GM18907 (cell line): ENCODE measurements around the gene MCM3.

Source experiments
- ATAC-seq: cut with Tn5 transposase; IDR thresholded peaks from one replicate; pipeline ENCODE4 v1.9.1; 2021; ENCODE audit warnings: mild to moderate bottlenecking, moderate library complexity; ENCODE audit not compliant: unreplicated experiment

The MCM3 gene

DNA sequence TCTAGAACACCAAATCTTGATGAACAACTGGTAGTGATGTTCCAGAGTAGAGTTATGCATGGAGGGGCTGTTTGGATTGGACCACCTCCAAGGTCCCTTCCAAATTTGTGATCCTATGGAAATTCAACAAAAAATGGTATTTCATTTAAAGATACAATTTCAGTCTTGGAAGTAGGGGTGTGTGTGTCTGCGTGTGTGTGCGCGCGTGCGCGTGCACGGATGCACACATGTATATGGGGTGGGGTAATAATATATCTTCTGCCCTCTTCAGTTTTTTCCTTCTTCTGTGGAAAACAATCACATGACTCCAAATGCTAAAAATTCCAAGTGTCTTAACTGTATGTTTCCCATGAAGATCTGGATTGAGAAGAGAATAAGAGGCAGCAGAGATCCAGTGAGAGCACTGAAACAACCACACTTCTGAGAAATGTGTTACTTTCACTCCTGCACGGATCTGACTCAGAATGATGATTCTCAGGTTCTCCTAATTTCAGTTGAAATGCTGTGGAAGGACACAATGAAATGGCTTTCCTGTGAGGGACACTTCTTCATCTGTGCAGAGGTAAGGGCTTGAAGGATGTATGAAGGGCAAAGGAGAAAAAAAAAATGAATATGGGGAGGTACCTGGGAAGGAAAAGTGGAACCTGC is 29.7 kb downstream of the MCM3 start:
- no peak for ATAC-seq

DNA sequence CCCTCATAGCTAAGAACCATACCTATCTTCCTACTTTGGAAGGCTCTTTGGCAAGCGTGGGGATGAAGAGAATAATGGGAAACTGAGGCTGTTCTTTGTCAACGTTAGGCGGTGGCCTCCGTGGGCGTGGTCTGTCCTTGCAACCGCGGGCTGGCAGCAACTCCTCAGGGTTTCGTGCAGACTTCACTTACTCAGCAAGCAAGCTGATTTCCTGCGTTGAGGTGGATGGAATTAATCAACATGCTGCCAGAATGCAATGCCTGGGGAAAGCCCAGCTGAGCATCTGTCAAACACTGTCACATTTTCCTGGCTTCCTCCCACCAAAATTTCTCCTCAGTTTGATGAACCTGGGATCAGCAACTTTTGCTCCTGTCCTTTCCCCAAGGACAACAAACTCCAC is 31.0 kb downstream of the MCM3 start:
- no peak for ATAC-seq

DNA sequence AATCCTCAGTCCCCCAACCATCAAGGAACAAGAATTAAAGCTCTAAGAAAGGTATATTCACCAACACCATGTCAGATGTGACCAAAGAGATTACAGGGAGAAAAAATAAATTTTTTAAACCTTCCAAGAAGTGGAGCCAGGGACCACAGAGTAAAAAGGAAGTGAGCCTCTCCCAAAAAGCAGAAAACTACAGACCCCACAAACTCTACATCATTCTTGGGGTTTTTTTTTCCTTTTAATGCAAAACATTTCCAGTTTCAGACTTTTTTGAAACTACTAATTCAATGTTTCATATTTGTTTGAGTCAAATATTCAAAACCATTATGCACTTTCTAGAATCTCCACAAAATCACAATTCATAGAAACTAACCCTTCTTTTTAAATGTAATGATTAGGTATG is 33.4 kb downstream of the MCM3 start:
- ATAC-seq: no peak

GRCh38 chr6:52249078-52249477 is 35.5 kb downstream of the MCM3 start:
- ATAC-seq: no peak

GRCh38 chr6:52245425-52245824 is 39.1 kb downstream of the MCM3 start:
- no peak for ATAC-seq

DNA sequence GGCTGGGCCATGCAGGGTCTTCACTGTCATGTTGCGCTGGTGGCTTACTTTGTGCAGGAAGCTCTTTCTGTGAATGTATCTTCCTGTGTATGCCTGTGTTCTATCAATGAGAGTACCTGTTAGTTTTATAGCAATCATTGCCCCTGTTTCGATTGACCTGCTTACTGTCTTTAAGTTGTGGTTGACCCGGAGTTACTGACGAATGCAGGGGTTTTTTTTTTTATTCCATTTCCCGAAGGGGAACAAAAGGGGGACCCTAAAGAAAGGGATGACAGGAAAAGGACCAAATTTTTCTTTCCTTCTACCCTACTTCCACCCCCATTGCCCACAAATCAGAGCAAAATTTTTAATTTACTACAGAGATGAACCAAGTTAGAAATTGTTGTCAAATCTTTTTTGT is 40.1 kb downstream of the MCM3 start, which contains the start of gene IL17F:
IL17F (minus strand) TSS at position 101 of the 400 bp plus-strand sequence; CDS start at position 30, 71 bp downstream.
- ATAC-seq: no peak

GRCh38 chr6:52243282-52243893 is 41.2 kb downstream of the MCM3 start:
- no peak for ATAC-seq

- ATAC-seq: no peak
Measured at GRCh38 chr6:52241819-52242218, 42.7 kb downstream of the MCM3 start.

GRCh38 chr6:52233975-52234823 is 50.3 kb downstream of the MCM3 start:
- peak; percentile 80 for ATAC-seq

- no peak for ATAC-seq
Measured at GRCh38 chr6:52233005-52233404, 51.5 kb downstream of the MCM3 start.

DNA sequence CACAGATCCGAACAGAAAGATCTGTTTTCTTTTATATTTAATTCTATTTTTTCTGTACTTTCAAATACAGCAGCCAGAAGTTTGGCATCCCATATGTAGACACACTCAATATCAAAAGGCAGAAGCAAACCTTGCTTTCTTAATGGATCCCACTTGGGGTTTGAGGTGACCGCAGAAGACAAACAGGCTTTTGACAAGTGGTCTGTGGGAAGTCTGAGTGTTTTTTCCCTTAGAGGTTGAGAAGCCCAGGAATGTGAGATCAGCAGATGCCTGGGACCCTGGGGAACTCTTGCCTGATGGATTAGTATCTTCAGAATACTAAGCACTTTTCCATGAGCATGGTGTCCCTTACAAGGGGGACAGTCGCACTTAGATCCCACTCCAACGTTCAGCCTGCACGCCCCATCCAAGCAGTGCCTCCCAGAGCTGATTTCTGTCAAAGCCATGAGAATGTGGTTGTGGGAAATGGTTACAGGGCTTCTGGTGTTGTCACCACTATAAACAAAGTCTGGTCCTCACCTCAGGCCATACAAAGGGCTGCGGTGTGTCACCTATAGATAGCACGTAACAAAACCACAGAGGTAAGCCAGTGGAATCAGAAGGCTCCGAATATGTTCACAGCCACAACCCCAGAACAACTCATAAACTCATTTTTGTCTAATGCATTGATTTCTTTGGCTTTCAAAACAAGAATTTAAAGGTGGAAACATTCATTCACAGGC is 53.0 kb downstream of the MCM3 start:
- ATAC-seq: no peak

GRCh38 chr6:52230685-52231084 is 53.9 kb downstream of the MCM3 start:
- ATAC-seq: no peak

- ATAC-seq: peak; percentile 100
Measured at GRCh38 chr6:52227495-52227894, 57.0 kb downstream of the MCM3 start.

- ATAC-seq: peak; percentile 87
Measured at GRCh38 chr6:52221302-52221701, 63.2 kb downstream of the MCM3 start.

GRCh38 chr6:52217761-52218160 is 66.8 kb downstream of the MCM3 start:
- no peak for ATAC-seq

DNA sequence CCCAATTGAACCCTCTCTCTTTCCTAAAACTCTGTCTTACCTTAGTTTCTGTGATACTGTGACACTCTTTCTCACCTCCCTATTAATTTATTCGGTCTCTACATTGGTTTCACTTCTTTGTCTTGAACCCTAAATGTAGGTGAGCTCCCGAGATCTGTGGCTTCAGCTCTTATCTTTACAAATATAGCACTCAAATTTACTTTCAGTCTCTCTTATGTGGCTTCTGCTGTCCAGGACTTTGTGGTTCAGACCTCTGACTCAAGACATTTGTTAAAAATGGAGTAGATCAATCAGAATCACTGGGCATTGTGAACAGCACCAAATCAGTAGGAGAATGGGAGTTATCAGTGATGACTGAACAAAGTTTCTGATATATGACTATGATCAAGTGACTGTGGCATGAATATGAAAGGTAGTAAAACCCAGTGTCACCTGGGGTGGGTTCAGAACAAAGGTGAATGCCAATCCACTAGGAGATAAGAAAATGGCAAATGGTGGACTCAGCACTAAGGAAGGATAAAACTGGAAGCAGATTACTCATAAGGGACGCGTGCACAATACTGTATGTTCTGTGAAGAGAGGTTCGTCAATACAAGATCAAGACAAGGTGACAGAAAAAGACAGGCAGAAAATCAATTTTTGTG is 67.5 kb downstream of the MCM3 start:
- no peak for ATAC-seq

DNA sequence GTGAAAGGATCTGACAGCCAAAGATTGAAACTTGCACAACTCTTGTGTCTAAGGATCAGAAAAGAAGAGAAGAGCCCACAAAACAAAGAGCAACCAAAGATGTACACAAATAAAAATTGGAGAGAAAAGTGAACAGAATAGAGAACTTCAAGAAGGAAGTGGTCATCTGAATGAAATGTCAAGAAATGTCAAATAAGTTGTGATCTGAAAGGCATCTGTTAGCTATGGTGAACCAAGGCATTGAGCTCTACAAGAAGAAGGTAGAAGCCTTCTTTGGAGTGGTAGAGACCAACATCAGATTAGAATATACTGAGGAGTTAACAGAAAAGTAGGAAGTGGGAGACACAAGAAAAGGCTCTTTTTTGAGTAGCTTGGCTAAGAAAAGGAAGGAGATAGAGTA is 68.8 kb downstream of the MCM3 start:
- ATAC-seq: no peak
